ENCODE results near the gene ZC3H6. TPM values are rescaled to one million over a fixed set of nuclear protein-coding genes. Genes with fewer than 3 reads are reported as not detected.

ZC3H6 gene
- total and polyA plus RNA-seq, 2 of the 13 experiments (the other 11 are each of a cell fraction or from before 2014, with no cell fraction given): 0.71 to 0.93 TPM

- TF ChIP-seq MAFF (IDR thresholded peaks at IDR 0.05; ENCODE audit: low read depth, low read length): no peak
- no peak for TF ChIP-seq ZBTB7B (CRISPR knock-in tag; IDR thresholded peaks at IDR 0.05)
- no peak for TF ChIP-seq IRX3 (CRISPR knock-in tag; IDR thresholded peaks at IDR 0.05; ENCODE audit: borderline replicate concordance, low read depth)
- no peak for TF ChIP-seq MATR3 (CRISPR knock-in tag; IDR thresholded peaks at IDR 0.05)
- TF ChIP-seq RARG (CRISPR knock-in tag; IDR thresholded peaks at IDR 0.05; ENCODE audit: low read depth): no peak
- TF ChIP-seq ZNF142 (CRISPR knock-in tag; IDR thresholded peaks at IDR 0.05): no peak
- TF ChIP-seq MYNN (CRISPR knock-in tag; IDR thresholded peaks at IDR 0.05; ENCODE audit: low read depth): no peak
- TF ChIP-seq ZNF367 (CRISPR knock-in tag; IDR thresholded peaks at IDR 0.05; ENCODE audit: borderline replicate concordance): no peak
- no peak for TF ChIP-seq KLF15 (CRISPR knock-in tag; IDR thresholded peaks at IDR 0.05; ENCODE audit: borderline replicate concordance)
- no peak for TF ChIP-seq TBL1XR1 (IDR thresholded peaks at IDR 0.05; ENCODE audit: borderline replicate concordance, low read length, partially characterized antibody)
- no peak for TF ChIP-seq ARID2 (CRISPR knock-in tag; IDR thresholded peaks at IDR 0.05; ENCODE audit: borderline replicate concordance)
- no peak for TF ChIP-seq GPBP1L1 (CRISPR knock-in tag; IDR thresholded peaks at IDR 0.05)
- no peak for TF ChIP-seq ZFP36 (IDR thresholded peaks at IDR 0.05; ENCODE audit: borderline replicate concordance, low read depth, low read length, partially characterized antibody)
- no peak for TF ChIP-seq ZC3H13 (CRISPR knock-in tag; IDR thresholded peaks at IDR 0.05)
- TF ChIP-seq ZFP1 (CRISPR knock-in tag; IDR thresholded peaks at IDR 0.05): no peak
These were observed 2.7 kb upstream of the ZC3H6 start (continued) for GRCh38 chr2:112272669-112273068.
